Tibial nerve (tissue), 4 donors: Measurements from ENCODE around the gene NKX2-4. TPM values are rescaled to one million over a fixed set of nuclear protein-coding genes. Genes with fewer than 3 reads are reported as not detected.
"Not testable (repeated sequence)": the region's sequence is repeated elsewhere in the genome, so short reads cannot be mapped to it uniquely, and the experiment has no call there.

Experiments used
- DNase-seq, 2 donors: peaks; one replicate each; pipeline ENCODE4 v3.0.0-alpha.2; 2019; ENCODE audit warnings: low spot score in 2 of 2
- H3K27ac ChIP-seq, 4 donors: fragments of 200-600 bp; sonication (generic) in 3 of 4; one replicate each; pipeline ENCODE4 v1.5.1; 2017 to 2019; ENCODE audit warnings: mild to moderate bottlenecking in 1 of 4
- H3K27me3 ChIP-seq, 2 donors: fragments of 200-600 bp; sonication (generic) in 1 of 2; one replicate each; pipeline versions ENCODE4 v1.5.1 to v1.6.0; 2017 to 2019
- H3K36me3 ChIP-seq, 3 donors: fragments of 200-600 bp; sonication (generic); one replicate each; pipeline ENCODE4 v1.5.1; 2018 to 2019
- H3K4me1 ChIP-seq, 4 donors: fragments of 200-600 bp; sonication (generic) in 3 of 4; one replicate each; pipeline ENCODE4 v1.5.1; 2017 to 2019
- H3K4me3 ChIP-seq, 4 donors: fragments of 200-600 bp; sonication (generic) in 3 of 4; one replicate each; pipeline ENCODE4 v1.5.1; 2017 to 2019; ENCODE audit warnings: mild to moderate bottlenecking in 1 of 4, moderate library complexity in 1 of 4
- H3K9me3 ChIP-seq, 4 donors: fragments of 200-600 bp; sonication (generic) in 3 of 4; one replicate each; pipeline ENCODE4 v1.5.1; 2017 to 2019
- EP300 ChIP-seq, 2 donors: sonication (generic); formaldehyde crosslinking; IDR thresholded peaks; one replicate each; pipeline ENCODE4 v1.6.1; 2017; ENCODE audit warnings: antibody characterized with exemption in 2 of 2, mild to moderate bottlenecking in 1 of 2
- POLR2A ChIP-seq, 2 donors: fragments of 450-650 bp; IDR thresholded peaks; one replicate each; pipeline ENCODE4 v1.6.1; 2017; ENCODE audit warnings: antibody characterized with exemption in 2 of 2, mild to moderate bottlenecking in 2 of 2, moderate library complexity in 2 of 2
- WGBS, 2 donors: methylation state at CpG; one replicate each; pipeline ENCODE4 v1.1.5; 2018; 5-methylcytosine and 5-hydroxymethylcytosine counted together
- total RNA-seq, 4 donors: library from RNA; depleted of rRNA; stranded (reverse); fragments of >200 nt; gene quantifications; one replicate each; pipeline ENCODE4 v1.1.0, GENCODE V29; 2016
- TF ChIP-seq, protein P1 (sequence below), 5 experiments: fragments of 200-600 bp in 3 of 5; fragments of 450-650 bp in 2 of 5; sonication (generic) in 3 of 5; IDR thresholded peaks; one replicate each; pipeline ENCODE4 v1.5.1; 2016 to 2019; ENCODE audit warnings: antibody characterized with exemption in 5 of 5, mild to moderate bottlenecking in 3 of 5, moderate library complexity in 2 of 5

Gene NKX2-4
- total RNA-seq, 4 donors from 2014 or later = not detected

DNA sequence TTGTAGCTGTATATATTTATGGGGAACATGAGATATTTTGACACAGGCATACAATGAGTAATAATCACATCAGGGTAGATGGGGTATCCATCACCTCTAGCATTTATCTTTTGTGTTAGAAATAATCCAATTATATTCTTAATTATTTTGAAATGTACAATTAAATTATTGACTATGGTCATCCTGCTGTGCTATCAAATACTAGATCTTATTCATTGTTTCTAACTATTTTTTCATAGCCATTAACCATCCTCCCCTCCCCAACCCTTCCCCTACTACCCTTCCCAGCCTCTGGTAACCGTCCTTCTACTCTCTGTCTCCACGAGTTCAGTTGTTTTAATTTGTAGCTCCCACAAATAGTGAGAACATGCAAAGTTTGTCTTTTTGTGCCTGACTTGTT is 28.5 kb downstream of the NKX2-4 start:
- 43 to 46% methylated on average over 2 of the region's 2 CpGs for WGBS, 2 donors
- no peaks in the 10 kb centered on the region for H3K9me3 ChIP-seq
- peaks cover 0 to 7% (median 0%) of the 10 kb centered on the region in 4 donors for H3K4me1 ChIP-seq
- H3K27ac ChIP-seq = no peak overlapping the region
- H3K36me3 ChIP-seq = peaks cover 0 to 60% (median 4%) of the 10 kb centered on the region in 3 donors
- no peak for DNase-seq
- TF ChIP-seq POLR2A (IDR thresholded peaks at IDR 0.05) = no peak
- TF ChIP-seq, protein P1, sequence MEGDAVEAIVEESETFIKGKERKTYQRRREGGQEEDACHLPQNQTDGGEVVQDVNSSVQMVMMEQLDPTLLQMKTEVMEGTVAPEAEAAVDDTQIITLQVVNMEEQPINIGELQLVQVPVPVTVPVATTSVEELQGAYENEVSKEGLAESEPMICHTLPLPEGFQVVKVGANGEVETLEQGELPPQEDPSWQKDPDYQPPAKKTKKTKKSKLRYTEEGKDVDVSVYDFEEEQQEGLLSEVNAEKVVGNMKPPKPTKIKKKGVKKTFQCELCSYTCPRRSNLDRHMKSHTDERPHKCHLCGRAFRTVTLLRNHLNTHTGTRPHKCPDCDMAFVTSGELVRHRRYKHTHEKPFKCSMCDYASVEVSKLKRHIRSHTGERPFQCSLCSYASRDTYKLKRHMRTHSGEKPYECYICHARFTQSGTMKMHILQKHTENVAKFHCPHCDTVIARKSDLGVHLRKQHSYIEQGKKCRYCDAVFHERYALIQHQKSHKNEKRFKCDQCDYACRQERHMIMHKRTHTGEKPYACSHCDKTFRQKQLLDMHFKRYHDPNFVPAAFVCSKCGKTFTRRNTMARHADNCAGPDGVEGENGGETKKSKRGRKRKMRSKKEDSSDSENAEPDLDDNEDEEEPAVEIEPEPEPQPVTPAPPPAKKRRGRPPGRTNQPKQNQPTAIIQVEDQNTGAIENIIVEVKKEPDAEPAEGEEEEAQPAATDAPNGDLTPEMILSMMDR (IDR thresholded peaks at IDR 0.05) = no peak
- no peak for TF ChIP-seq EP300 (IDR thresholded peaks at IDR 0.05)
- no peak overlapping the region for H3K4me3 ChIP-seq
- no peaks in the 10 kb centered on the region for H3K27me3 ChIP-seq

DNA sequence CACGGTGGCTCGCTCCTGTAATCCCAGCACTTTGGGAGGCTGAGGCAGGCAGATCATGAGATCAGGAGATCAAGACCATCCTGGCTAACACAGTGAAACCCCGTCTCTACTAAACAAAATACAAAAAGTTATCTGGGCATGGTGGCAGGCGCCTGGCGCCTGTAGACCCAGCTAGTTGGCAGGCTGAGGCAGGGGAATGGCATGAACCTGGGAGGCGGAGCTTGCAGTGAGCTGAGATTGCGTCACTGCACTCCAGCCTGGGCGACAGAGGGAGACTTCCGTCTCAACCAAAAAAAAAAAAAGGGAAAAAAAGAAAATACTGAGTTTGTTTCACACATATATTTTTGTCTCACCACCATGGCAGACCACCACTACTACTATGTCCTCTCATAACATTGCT is 31.1 kb downstream of the NKX2-4 start:
- 88 to 90% methylated on average over 9 of the region's 9 CpGs for WGBS, 2 donors
- not testable (repeated sequence) for H3K4me1 ChIP-seq
- peaks cover 0 to 78% (median 4%) of the 10 kb centered on the region in 3 donors for H3K36me3 ChIP-seq

DNA sequence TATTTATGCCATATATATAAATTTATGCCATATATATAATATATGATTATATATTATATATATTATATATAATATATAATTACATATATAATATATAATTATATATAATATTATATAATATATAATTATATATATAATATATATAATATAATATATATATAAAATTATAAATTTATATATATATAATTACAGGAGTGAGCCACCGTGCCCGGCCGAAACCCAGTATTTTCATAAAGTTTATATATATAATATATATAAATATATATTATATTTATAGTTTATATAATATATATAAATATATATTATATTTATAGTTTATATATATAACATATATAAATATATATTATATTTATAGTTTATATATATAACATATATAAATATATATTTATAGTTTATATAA is 31.6 kb downstream of the NKX2-4 start:
- H3K4me1 ChIP-seq = peaks cover 0 to 2% (median 0%) of the 10 kb centered on the region in 4 donors
- no peak overlapping the region for H3K27ac ChIP-seq
- TF ChIP-seq EP300 (IDR thresholded peaks at IDR 0.05) (no peak), POLR2A (IDR thresholded peaks at IDR 0.05) (no peak)
- TF ChIP-seq, protein P1 (IDR thresholded peaks at IDR 0.05) = no peak
- 98 to 99% methylated on average over 3 of the region's 3 CpGs for WGBS, 2 donors
- DNase-seq = no peak
- H3K36me3 ChIP-seq = peaks cover 0 to 78% (median 4%) of the 10 kb centered on the region in 3 donors
- H3K4me3 ChIP-seq = no peak overlapping the region
- H3K9me3 ChIP-seq = no peaks in the 10 kb centered on the region
- no peaks in the 10 kb centered on the region for H3K27me3 ChIP-seq

More for the DNA sequence above, 31.1 kb downstream of the NKX2-4 start:
- DNase-seq, H3K27ac ChIP-seq, H3K4me3 ChIP-seq, H3K27me3 ChIP-seq, H3K9me3 ChIP-seq: not testable (repeated sequence)

DNA sequence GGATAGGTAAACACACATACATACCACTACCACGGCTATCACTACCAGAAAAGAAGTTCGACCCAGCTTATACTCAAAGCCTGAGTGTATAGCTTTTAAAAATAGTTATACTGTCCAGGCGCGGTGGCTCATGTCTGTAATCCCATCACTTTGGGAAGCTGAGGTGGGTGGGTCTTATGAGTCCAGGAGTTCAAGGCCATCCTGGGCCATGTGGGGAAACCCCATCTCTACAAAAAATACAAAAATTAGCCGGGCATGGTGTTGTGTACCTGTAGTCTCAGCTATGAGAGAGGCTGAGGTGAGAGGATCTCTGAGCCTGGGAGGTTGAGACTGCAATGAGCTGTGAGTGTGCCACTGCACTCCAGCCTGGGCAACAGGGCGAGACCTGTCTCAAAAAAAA is 32.9 kb downstream of the NKX2-4 start:
- WGBS, 2 donors = 96 to 97% methylated on average over 6 of the region's 6 CpGs
- peaks cover 0 to 78% (median 4%) of the 10 kb centered on the region in 3 donors for H3K36me3 ChIP-seq
- H3K4me1 ChIP-seq = peaks cover 0 to 6% (median 0%) of the 10 kb centered on the region in 4 donors
- H3K4me3 ChIP-seq = no peak overlapping the region
- no peak for DNase-seq
- TF ChIP-seq, protein P1 (IDR thresholded peaks at IDR 0.05) = no peak
- TF ChIP-seq POLR2A (IDR thresholded peaks at IDR 0.05) = no peak
- H3K27me3 ChIP-seq = no peaks in the 10 kb centered on the region
- no peak overlapping the region for H3K27ac ChIP-seq
- H3K9me3 ChIP-seq = no peaks in the 10 kb centered on the region

DNA sequence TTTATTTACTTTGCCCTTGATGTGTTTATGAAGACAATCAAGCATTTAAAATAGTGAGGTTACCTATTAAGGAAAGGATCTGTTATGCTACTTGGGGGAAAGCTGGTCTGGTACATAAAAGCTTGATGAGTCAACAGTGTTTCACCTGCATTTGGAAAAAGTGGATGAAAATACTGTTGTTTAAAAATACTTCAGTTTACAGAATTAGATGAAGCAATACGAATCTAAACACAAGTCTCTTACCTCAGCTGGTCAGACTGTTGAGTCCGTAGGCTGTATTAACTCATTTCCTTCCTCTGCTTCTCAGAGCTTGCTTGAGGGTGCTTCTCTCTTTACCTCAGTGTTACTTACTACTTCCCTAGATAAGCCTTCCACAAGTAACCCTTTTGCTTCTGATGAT is 36.1 kb downstream of the NKX2-4 start:
- no peak for DNase-seq
- 43 to 57% methylated on average over 2 of the region's 2 CpGs for WGBS, 2 donors
- Histone ChIP-seq H3K4me3 (no peak overlapping the region), H3K27ac (no peak overlapping the region), H3K36me3 (peaks cover 0 to 78% (median 7%) of the 10 kb centered on the region in 3 donors), H3K9me3 (no peaks in the 10 kb centered on the region), H3K4me1 (peaks cover 0 to 6% (median 0%) of the 10 kb centered on the region in 4 donors), H3K27me3 (no peaks in the 10 kb centered on the region)
- TF ChIP-seq EP300 (IDR thresholded peaks at IDR 0.05) = no peak

DNA sequence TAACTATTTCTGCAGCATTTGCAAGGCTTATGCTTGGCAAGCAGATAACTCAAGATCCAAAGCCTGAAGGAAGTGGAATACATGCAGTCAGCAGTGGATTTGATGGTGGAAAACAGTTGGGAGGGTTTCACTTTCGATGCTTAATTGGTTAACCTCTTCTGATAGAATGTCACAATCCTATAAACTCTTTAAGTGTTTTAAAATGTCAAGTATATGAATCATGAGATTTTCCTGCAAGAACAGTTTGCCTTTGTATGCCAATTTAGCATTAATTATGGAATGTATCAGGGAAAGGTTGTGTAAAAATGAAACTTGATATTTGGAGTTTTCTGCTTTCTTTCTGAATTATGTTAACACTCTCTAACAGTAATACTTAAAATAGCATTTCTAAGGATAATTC is 36.6 kb downstream of the NKX2-4 start:
- no peaks in the 10 kb centered on the region for H3K27me3 ChIP-seq
- no peak overlapping the region for H3K4me3 ChIP-seq
- WGBS, 2 donors = 55 to 62% methylated on average over 1 of the region's 1 CpG
- H3K4me1 ChIP-seq = peaks cover 0 to 6% (median 0%) of the 10 kb centered on the region in 4 donors
- H3K9me3 ChIP-seq = no peaks in the 10 kb centered on the region
- no peak for DNase-seq
- no peak overlapping the region for H3K27ac ChIP-seq
- TF ChIP-seq EP300 (IDR thresholded peaks at IDR 0.05) = no peak
- H3K36me3 ChIP-seq = peaks cover 0 to 82% (median 5%) of the 10 kb centered on the region in 3 donors

DNA sequence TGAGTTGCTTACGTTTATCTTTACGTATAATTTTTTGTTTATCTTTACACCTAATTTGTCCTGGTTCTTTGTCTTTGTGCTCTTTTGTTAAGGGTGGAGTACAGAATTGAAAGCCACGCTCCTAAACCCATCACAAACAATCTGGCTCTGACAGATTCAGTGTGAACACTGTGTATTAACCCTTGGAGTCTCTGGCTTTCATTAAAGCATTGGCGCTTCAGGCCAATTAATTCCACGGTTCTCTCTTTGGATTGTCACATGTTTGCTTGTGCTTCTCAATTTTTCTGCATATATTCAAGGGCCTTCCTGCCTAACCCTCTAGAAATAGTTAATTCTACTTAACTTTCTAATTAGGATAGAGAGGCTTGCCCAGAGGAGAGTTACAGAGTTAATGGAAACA is 38.6 kb downstream of the NKX2-4 start:
- Histone ChIP-seq H3K27ac (no peak overlapping the region), H3K27me3 (no peaks in the 10 kb centered on the region), H3K9me3 (no peaks in the 10 kb centered on the region), H3K4me1 (peaks cover 0 to 6% (median 0%) of the 10 kb centered on the region in 4 donors), H3K4me3 (no peak overlapping the region), H3K36me3 (peaks cover 0 to 79% (median 5%) of the 10 kb centered on the region in 3 donors)
- no peak for DNase-seq
- no peak for TF ChIP-seq EP300 (IDR thresholded peaks at IDR 0.05)
- TF ChIP-seq, protein P1 (IDR thresholded peaks at IDR 0.05) = no peak
- no peak for TF ChIP-seq POLR2A (IDR thresholded peaks at IDR 0.05)
- WGBS, 2 donors = 92 to 94% methylated on average over 5 of the region's 5 CpGs
